GM12872 (cell line): ENCODE results near the gene BLOC1S3.
A peak's percentile ranks its signal among the peaks of the same experiment; 100 is the strongest.

Experiments used
- TF ChIP-seq, protein P1 (sequence below): IDR thresholded peaks from 3 replicates; pipeline ENCODE4 v1.5.1; 2011; ENCODE audit warnings: low read depth, mild to moderate bottlenecking, low read length, moderate library complexity; ENCODE audit not compliant: insufficient read depth

BLOC1S3 gene

DNA sequence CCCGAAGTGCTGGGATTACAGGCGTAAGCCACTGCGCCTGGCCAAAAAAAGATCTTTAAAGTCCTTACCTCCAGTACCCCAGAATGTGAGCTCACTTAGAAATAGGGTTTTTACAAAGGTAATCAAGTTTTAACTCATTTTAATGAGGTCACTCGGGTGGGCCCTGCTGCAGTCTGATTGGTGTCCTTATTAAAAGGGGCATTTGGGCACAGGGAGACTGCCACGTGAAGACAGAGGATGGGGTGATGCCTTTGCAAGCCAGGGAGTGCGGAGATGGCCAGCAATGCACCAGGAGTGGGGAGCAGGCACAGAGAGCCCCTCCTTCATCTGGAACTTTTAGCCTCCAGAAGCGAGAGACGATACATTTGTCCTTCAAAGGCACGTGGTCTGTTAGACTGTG is 29.5 kb upstream of the BLOC1S3 start:
- TF ChIP-seq, protein P1, sequence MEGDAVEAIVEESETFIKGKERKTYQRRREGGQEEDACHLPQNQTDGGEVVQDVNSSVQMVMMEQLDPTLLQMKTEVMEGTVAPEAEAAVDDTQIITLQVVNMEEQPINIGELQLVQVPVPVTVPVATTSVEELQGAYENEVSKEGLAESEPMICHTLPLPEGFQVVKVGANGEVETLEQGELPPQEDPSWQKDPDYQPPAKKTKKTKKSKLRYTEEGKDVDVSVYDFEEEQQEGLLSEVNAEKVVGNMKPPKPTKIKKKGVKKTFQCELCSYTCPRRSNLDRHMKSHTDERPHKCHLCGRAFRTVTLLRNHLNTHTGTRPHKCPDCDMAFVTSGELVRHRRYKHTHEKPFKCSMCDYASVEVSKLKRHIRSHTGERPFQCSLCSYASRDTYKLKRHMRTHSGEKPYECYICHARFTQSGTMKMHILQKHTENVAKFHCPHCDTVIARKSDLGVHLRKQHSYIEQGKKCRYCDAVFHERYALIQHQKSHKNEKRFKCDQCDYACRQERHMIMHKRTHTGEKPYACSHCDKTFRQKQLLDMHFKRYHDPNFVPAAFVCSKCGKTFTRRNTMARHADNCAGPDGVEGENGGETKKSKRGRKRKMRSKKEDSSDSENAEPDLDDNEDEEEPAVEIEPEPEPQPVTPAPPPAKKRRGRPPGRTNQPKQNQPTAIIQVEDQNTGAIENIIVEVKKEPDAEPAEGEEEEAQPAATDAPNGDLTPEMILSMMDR = no peak

DNA sequence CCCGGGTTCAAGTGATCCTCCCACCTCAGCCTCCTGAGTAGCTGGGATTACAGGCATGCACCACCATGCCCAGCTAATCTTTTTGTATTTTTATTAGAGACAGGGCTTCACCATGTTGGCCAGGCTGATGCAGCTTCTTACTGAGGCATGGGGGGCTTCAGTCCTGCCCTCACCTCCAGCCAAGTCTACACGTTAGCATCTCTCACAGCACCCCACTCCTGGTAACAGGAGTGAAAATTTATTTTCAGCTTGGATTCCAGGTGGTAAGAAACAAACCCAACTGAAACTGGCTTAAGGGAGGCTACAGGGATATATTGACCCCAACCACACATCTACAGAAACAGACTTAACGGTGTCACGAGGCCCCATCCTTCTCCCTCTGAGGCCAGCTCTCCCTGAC is 28.4 kb upstream of the BLOC1S3 start:
- TF ChIP-seq, protein P1 = no peak

DNA sequence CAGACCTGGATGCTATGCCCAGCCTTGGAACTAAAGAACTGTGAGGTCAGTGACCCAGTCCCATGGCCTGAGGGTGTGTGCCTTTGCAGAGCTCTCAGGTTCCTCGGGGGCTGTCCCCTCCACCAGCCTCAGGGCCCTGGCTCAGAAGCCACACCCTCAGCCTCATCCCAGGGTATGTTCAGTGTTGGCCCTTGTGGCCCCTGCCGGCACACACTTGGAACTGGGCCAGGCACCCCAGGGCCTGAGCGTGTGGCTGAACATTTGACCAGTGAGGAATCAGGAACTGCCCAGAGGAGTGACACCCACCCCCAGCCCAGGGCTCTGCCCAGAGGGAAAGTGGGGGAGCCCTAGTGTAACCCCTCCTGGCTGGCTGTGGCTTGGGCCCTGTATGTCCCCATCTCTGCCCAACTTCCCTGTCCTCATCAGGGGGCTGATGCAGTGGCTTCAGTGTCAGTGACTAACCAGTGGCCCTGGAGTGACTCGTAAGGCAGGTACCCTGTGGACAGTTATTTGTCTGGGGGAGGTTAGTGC is 27.8 kb upstream of the BLOC1S3 start:
- TF ChIP-seq, protein P1 = no peak

DNA sequence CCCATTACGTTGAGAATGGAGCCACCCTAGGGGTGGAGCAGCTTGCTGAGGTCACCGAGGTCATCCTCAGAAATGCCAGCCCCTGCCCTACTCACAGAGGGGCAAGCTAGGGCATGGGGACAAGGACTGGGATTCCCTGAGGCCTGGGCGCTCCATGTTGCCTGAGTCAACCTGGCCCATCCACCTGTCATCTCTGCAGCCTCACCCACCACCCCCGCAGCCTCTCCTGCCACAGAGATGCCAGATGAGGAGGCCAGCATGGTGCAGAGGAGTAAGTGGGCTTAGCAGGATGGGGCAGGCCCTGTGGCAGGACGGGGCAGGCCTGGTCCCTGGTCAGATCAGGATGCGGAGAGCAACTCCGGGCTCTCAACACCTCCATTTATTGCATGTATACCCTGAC is 27.3 kb upstream of the BLOC1S3 start:
- TF ChIP-seq, protein P1 = no peak

DNA sequence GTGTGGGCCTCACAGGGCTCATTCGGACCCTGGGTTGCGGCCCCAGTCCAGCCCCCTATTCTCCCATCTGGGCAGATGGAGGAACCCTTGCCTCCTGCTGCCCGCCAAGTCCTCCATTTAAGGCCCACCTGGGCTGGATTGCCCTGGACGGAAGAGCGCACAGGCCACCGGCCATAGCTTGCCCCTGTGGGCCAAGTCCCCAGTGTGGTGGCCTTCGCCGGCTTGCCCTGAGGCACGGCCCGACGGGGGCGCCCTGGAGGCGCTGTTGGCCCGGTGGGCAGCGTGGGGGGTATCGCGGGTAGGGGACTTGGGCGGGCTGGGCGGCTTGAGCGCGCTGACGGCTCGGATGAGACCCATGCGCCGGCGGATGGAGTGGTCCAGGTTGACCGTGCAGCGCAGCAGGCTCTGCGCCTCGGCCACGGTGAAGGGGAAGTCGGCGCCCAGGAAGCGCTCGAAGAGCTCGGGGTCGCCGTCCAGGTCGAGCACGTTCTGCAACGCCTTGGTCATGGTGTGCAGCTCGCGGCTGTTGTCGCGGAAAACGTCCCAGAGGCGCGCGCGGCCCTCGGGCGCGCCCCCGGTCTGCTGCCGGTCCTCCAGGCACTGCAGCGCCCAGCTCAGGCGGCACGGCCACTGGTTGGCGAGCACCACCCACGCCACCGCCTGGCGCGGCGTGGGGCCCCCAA is 26.6 kb upstream of the BLOC1S3 start:
- TF ChIP-seq, protein P1 = no peak

DNA sequence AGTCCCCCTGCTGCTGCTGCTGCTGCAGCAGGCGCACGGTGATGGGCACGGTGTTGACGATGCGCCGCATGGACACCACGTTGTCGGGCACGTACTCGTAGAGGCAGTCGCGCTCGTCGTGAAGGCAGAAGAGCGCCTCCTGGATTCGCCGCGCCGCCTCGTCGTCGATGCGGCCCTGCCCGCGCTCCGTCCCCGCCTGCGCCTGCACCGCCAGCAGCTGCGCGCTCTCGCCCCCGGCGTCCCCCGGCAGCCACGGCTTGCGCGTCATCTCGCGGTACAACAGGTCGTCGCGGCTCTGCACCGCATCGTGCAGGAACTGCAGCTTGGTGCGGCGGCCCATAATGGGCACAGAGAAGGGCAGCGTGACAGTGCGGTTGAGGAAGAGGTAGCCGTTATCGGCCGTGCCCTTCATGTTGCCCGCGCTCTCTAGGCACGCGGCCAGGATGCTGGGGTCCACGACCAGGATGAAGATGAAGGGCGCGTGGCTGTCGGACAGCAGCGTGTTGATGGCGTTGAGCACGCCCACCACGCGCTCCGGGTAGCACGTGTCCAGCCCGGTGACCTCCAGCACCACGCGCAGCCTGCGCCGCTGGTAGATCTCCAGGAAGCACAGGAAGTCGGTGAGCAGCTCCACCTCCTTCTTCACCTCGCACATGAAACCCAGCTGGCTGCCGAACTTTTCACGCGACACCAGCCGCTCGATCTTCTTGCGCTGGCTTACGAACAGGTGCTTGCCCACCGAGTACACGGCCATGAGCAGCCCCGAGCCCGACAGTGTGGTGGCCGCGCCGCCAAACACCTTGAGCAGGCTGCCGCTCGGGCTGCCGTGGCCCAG is 25.9 kb upstream of the BLOC1S3 start:
- TF ChIP-seq, protein P1 = peak; percentile 10; the same call in 1 of the 3 replicates

DNA sequence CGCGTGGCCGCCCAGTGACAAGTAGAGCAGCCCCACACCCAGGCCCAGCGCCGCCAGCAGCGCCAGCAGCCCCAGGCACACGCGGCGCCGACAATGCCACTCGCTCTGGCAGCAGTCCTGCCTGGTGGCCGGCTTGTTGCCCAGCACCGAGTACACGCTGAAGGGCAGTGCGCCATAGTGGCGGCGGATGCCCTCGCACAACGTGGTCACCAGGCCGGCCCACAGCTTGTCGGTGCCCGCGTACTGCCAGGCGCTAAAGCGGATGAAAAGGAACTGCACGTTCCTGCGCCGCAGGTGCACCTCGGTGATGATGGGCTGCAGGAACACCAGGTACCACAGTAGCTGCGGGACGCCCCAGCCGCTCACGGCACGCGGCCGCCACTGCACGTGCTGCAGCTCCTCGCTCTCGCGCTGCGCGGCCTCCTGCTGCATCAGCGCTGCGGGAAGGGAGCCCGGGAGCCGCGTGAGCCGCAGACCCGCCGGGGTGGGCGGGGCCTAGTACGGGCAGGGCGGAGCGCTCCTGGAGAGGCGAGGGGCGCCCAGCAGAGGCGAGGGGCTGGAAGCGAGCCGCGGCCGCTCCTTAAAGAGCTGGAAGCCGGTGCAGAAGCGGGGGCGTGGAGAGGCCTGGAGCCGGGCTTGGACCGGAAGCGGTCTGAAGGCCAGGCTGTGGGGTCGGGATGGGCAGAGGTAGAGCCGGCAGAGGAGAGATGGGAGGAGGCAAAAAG is 25.1 kb upstream of the BLOC1S3 start:
- TF ChIP-seq, protein P1 = no peak
